Bronchial epithelial cell (primary cell): ENCODE measurements around the gene SLC7A6. TPM values are rescaled to one million over a fixed set of nuclear protein-coding genes. Genes with fewer than 3 reads are reported as not detected.

Experiments
- DNase-seq: peaks from one replicate; pipeline ENCODE4 v3.0.0-alpha.2; 2010; ENCODE audit warnings: low read depth
- FAIRE-seq: peaks from 2 replicates; lab custom pipeline; 2011; peaks lifted over from hg19 to GRCh38; lab: Jason Lieb, UNC
- H3K27me3 ChIP-seq: 2 replicates; pipeline ENCODE4 v1.5.1; 2011; ENCODE audit warnings: low read length; ENCODE audit not compliant: control insufficient read depth, insufficient read depth
- H3K36me3 ChIP-seq: 2 replicates; pipeline ENCODE4 v1.5.1; 2011; ENCODE audit warnings: low read length; ENCODE audit not compliant: control insufficient read depth, insufficient read depth
- H3K4me3 ChIP-seq: 2 replicates; pipeline ENCODE4 v1.5.1; 2011; ENCODE audit warnings: mild to moderate bottlenecking, low read depth, low read length, control low read depth
- CTCF ChIP-seq: IDR thresholded peaks from 2 replicates; pipeline ENCODE4 v1.5.1; 2011; ENCODE audit warnings: mild to moderate bottlenecking, moderate library complexity, low read length, control low read depth, inconsistent platforms; ENCODE audit not compliant: insufficient read depth, severe bottlenecking
- total RNA-seq: library from RNA; depleted of rRNA; stranded (reverse); fragments of >200 nt; gene quantifications from 2 replicates; pipeline ENCODE4 v1.2.1, GENCODE V29; 2014

Gene SLC7A6
- total RNA-seq, 1 donor from 2014 or later: 19.7 TPM

- no peak for TF ChIP-seq CTCF
- H3K27me3 ChIP-seq: no peaks in the 10 kb centered on the region
- no peak overlapping the region for H3K4me3 ChIP-seq
- peaks cover 2% of the 10 kb centered on the region for H3K36me3 ChIP-seq
- DNase-seq (no peak), FAIRE-seq (no peak)
These were observed 44.5 kb upstream of the SLC7A6 start for GRCh38 chr16:68219725-68220351.

- Histone ChIP-seq H3K36me3 (peaks cover 2% of the 10 kb centered on the region), H3K4me3 (no peak overlapping the region), H3K27me3 (no peaks in the 10 kb centered on the region)
- DNase-seq: no peak
- FAIRE-seq: no peak
- no peak for TF ChIP-seq CTCF
These were observed 41.3 kb upstream of the SLC7A6 start for GRCh38 chr16:68223072-68223471.

GRCh38 chr16:68226116-68226515 is 38.2 kb upstream of the SLC7A6 start:
- Histone ChIP-seq H3K27me3 (no peaks in the 10 kb centered on the region), H3K36me3 (peaks cover 21% of the 10 kb centered on the region), H3K4me3 (no peak overlapping the region)
- no peak for TF ChIP-seq CTCF
- DNase-seq: no peak
- FAIRE-seq: no peak

GRCh38 chr16:68227183-68227793 is 37.0 kb upstream of the SLC7A6 start:
- FAIRE-seq: no peak
- peaks cover 31% of the 10 kb centered on the region for H3K36me3 ChIP-seq

GRCh38 chr16:68227850-68228553 is 36.3 kb upstream of the SLC7A6 start:
- peaks cover 35% of the 10 kb centered on the region for H3K36me3 ChIP-seq
- H3K4me3 ChIP-seq: no peak overlapping the region
- no peak for TF ChIP-seq CTCF
- DNase-seq: no peak
- FAIRE-seq: no peak
- H3K27me3 ChIP-seq: no peaks in the 10 kb centered on the region

More at GRCh38 chr16:68227183-68227793, 37.0 kb upstream of the SLC7A6 start:
- TF ChIP-seq CTCF: no peak
- no peaks in the 10 kb centered on the region for H3K27me3 ChIP-seq
- no peak for DNase-seq
- H3K4me3 ChIP-seq: no peak overlapping the region
